Activated CD8-positive, alpha-beta memory T cell treated with anti-CD3 and anti-CD28 coated beads, Interleukin-2, amount 10 ng/mL, durations not matched to agents 7 days and 5 days (primary cell): Measurements from ENCODE around the gene STAC3. TPM values are rescaled to one million over a fixed set of nuclear protein-coding genes. Genes with fewer than 3 reads are reported as not detected.

Experiments
- ATAC-seq: fragments of 150-1000 bp; cut with Tn5 transposase; one replicate; pipeline ENCODE4 v1.10.0; 2021; ENCODE audit warnings: moderate library complexity
- CTCF ChIA-PET: fragments of 350-600 bp; sonication (Branson Sonifier 250); formaldehyde crosslinking; loops from one replicate; lab custom pipeline; 2021; ENCODE audit warnings: antibody characterized with exemption; lab: Charles Lee
- DNase-seq: peaks from one replicate; pipeline ENCODE4 v3.0.0-alpha.2; 2020
- H3K27ac Mint-ChIP-seq: one replicate; pipeline ENCODE4 v1.8.0; 2021; ENCODE audit warnings: mild to moderate bottlenecking, mixed read lengths
- H3K27me3 Mint-ChIP-seq: one replicate; pipeline ENCODE4 v1.8.0; 2021; ENCODE audit warnings: mixed read lengths
- H3K36me3 Mint-ChIP-seq: one replicate; pipeline ENCODE4 v1.8.0; 2021; ENCODE audit warnings: mild to moderate bottlenecking, mixed read lengths
- H3K4me1 Mint-ChIP-seq: one replicate; pipeline ENCODE4 v1.8.0; 2021; ENCODE audit warnings: mixed read lengths
- H3K4me3 Mint-ChIP-seq: one replicate; pipeline ENCODE4 v1.8.0; 2021; ENCODE audit warnings: mild to moderate bottlenecking, moderate library complexity, mixed read lengths
- H3K9me3 Mint-ChIP-seq: one replicate; pipeline ENCODE4 v1.8.0; 2022; ENCODE audit warnings: low read depth, mixed read lengths
- total RNA-seq, 2 experiments: library from RNA; stranded (reverse); gene quantifications; one replicate each; pipeline ENCODE4 v1.2.3, GENCODE V29; 2021

STAC3 gene
- total RNA-seq, 2 experiments from 2014 or later, result 5.4 to 10.0 TPM

DNA sequence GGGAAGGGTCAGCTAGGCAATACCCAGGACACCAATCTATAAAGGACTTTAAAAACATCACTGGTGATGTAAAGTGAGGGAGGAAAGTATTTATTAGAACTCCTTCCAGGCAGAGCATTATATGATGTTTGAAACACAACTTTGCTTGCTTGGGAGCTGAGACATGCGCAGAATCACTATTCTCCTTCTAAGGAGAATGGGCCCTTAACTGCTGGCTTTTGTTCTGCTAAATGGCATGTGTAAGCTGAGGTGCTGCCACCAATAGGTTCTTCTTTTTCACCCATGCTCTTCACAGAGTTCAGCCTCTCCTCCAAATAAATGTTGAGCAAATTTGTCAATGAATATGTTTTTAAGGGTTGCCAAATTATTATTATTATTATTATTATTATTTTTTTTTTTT is 3.9 kb downstream of the STAC3 start:
- H3K9me3 Mint-ChIP-seq, result no peaks in the 10 kb centered on the region
- CTCF ChIA-PET, result interaction anchor here (1.1 to 19.2 kb wide), 4 partner anchors 8 to 210 kb away, joined by 3 to 647 read pairs (median 74); partner anchors contain the start of genes GLI1, INHBE and NXPH4

DNA sequence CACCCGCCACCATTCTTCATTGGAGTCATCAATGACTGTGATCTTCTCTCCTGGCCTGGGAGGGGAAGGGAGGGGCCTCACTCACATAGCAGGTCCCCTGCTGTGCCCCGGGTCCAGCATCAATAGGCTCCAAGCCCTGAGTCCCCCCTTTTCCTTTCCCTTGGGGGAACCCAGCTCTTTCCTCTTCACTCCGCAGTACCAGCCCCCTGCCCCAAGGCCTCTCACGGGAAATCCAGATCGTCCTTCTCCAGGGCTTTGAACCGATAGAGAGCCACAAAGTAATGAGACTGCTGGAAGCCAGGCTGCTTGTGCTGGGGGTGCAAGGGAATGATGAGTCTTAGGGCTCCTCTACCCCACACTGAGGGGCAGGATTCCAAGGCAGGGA is 6.7 kb downstream of the STAC3 start:
- ATAC-seq (no peak), DNase-seq (no peak)
- peaks cover 26% of the 10 kb centered on the region for H3K27me3 Mint-ChIP-seq
- H3K4me1 Mint-ChIP-seq, result peaks cover 41% of the 10 kb centered on the region
- H3K36me3 Mint-ChIP-seq, result peaks cover 4% of the 10 kb centered on the region
- no peak overlapping the region for H3K4me3 Mint-ChIP-seq
- no peak overlapping the region for H3K27ac Mint-ChIP-seq
- no peaks in the 10 kb centered on the region for H3K9me3 Mint-ChIP-seq
- CTCF ChIA-PET, result interaction anchor here (1.6 to 19.2 kb wide), 8 partner anchors 9 to 213 kb away, joined by 5 to 647 read pairs (median 38); partner anchors contain the start of genes GLI1, INHBE, NXPH4 and SHMT2

More for the DNA sequence above, 3.9 kb downstream of the STAC3 start:
- H3K4me3 Mint-ChIP-seq, result no peak overlapping the region
- H3K27ac Mint-ChIP-seq, result no peak overlapping the region
- peaks cover 6% of the 10 kb centered on the region for H3K27me3 Mint-ChIP-seq
- ATAC-seq, result no peak
- DNase-seq, result no peak
- H3K4me1 Mint-ChIP-seq, result peaks cover 22% of the 10 kb centered on the region
- H3K36me3 Mint-ChIP-seq, result peaks cover 4% of the 10 kb centered on the region

GRCh38 chr12:57243521-57244311 is 7.3 kb downstream of the STAC3 start:
- DNase-seq, result peak; percentile 87
- ATAC-seq, result peak; percentile 30
- H3K4me1 Mint-ChIP-seq, result peaks cover 39% of the 10 kb centered on the region
- H3K9me3 Mint-ChIP-seq, result no peaks in the 10 kb centered on the region
- H3K27ac Mint-ChIP-seq, result no peak overlapping the region
- H3K27me3 Mint-ChIP-seq, result peaks cover 29% of the 10 kb centered on the region
- CTCF ChIA-PET, result interaction anchor here (0.9 to 19.2 kb wide), 28 partner anchors 8 to 490 kb away, joined by 3 to 647 read pairs (median 6); partner anchors contain the start of genes GLI1, INHBC, INHBE and LRP1
- peaks cover 2% of the 10 kb centered on the region for H3K36me3 Mint-ChIP-seq
- H3K4me3 Mint-ChIP-seq, result peak overlapping the region; percentile 41

DNA sequence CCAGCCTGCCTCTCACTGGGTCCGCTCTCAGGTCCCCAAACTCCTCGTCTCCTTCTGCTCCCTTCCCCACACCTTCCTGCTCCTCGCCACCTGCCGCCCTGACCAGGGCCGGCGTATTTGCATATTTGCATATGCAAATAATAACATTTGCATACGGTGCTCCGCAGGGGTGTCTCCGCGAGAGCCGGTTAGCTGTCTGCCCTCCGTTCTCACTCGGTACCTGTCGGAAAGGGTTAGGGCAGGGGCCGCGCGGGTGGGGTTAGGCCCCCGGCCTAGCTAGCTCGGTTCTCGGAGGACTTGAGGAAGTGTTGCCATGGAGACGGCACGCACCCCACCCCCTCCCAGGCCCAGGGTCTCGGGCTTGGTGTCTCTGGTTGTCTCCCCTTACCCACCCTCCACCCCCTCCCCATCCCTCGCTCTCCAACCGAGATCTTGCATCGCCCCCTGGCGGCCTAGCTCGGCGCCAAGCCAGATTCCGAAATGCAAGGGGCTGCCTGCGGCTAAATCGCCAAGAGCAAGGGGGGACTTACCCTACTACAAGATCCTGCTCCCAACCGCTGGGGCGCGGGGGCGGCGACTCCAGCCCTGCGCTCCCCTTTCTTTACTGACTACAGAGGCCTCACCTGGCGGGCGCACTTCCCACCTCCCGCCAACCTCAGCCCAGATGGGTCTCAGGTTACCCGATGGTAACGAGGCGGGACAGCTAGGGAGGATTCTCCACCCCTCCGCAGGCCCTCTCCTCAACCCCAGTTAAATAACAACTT is 8.1 kb downstream of the STAC3 start:
- CTCF ChIA-PET, result interaction anchor here (0.7 to 19.2 kb wide), 32 partner anchors 8 to 489 kb away, joined by 3 to 647 read pairs (median 5); partner anchors contain the start of genes GLI1, INHBC, INHBE and LRP1
- Mint-ChIP-seq H3K4me1 (peaks cover 39% of the 10 kb centered on the region), H3K27me3 (peaks cover 34% of the 10 kb centered on the region), H3K9me3 (no peaks in the 10 kb centered on the region), H3K36me3 (no peaks in the 10 kb centered on the region), H3K4me3 (peak overlapping the region; percentile 41), H3K27ac (no peak overlapping the region)
- peak; percentile 75 for DNase-seq
- no peak for ATAC-seq

DNA sequence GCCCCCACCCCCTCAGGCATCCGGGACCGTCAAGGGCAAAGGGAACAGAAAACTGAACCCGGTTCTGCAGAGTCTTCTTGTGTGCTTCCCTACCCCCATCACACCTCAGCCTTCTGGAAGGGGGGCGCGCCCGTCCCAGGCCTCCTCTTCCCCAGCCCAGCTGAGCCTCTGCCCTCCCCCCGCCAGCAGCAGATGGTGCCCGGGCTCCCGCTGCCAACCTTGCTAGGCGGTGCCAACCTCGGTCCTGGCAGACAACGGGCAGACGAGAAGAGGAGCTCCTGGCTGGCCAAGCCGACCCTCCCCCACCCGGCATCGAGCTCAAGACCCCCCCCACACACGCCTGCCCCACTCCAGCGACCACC is 8.7 kb downstream of the STAC3 start:
- Mint-ChIP-seq H3K9me3 (no peaks in the 10 kb centered on the region), H3K4me1 (peaks cover 41% of the 10 kb centered on the region), H3K27me3 (peaks cover 40% of the 10 kb centered on the region), H3K4me3 (no peak overlapping the region), H3K27ac (no peak overlapping the region), H3K36me3 (no peaks in the 10 kb centered on the region)
- CTCF ChIA-PET, result interaction anchor here (0.8 to 19.2 kb wide), 28 partner anchors 9 to 489 kb away, joined by 3 to 647 read pairs (median 6); partner anchors contain the start of genes GLI1, INHBC, INHBE and LRP1
- no peak for DNase-seq
- no peak for ATAC-seq

DNA sequence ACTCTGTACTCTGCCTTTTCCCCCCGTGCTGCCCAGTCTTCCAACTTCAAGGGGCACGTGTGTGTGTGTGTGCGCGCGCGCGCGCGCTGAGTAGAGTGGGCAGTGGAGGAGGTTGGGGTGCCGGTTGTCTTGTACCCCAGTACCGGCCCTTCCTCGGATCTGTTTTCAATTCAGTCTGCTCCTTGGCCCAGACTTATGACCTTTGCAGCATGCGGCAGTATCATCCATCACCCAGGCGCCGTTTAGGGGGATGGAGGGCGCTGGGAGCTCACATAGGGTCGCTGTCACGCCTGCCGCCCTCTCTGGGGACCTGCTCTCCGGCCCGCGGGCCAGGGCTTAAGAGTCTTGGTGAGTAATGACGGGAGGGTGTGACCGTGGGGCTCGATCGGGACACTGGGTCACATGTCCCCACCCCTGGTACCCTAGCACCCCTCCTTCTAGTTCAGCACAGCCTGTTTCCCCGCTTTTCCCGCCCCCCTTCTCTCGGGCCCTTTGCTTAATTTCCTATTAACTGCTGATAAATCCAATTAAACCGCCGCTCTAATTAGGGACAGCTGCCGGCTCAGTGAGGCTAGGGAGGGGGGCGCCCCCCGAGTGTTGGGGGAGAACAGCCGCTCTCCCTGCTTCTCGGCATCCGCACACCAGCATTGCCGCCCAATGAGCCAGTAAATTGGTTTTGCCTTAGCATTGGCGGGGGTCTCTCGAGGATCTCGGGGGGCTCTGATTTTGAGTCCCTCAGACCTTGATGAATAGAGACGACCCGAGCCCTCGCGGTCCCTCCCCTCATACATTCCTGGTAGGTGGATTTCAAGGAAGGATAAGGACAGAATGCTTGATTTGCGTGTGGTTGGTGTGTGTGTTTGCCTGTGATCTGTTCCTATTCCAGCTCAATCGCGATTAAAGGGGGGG is 9.3 kb downstream of the STAC3 start:
- Mint-ChIP-seq H3K36me3 (no peaks in the 10 kb centered on the region), H3K27ac (no peak overlapping the region), H3K4me3 (no peak overlapping the region), H3K9me3 (no peaks in the 10 kb centered on the region), H3K4me1 (peaks cover 43% of the 10 kb centered on the region), H3K27me3 (peaks cover 47% of the 10 kb centered on the region)
- no peak for DNase-seq
- no peak for ATAC-seq
- CTCF ChIA-PET, result interaction anchor here (1.0 to 19.2 kb wide), 17 partner anchors 10 to 451 kb away, joined by 3 to 647 read pairs (median 13); partner anchors contain the start of genes GLI1, INHBE, LRP1 and NEMP1

GRCh38 chr12:57240926-57241401 is 10.0 kb downstream of the STAC3 start:
- peak; percentile 53 for DNase-seq
- no peak overlapping the region for H3K27ac Mint-ChIP-seq
- ATAC-seq, result no peak
- peak overlapping the region; percentile 84 for H3K4me3 Mint-ChIP-seq
- CTCF ChIA-PET, result interaction anchor here (0.6 to 19.2 kb wide), 12 partner anchors 10 to 605 kb away, joined by 3 to 647 read pairs (median 30); partner anchors contain the start of genes GLI1, INHBE, LRP1 and NXPH4
- H3K9me3 Mint-ChIP-seq, result no peaks in the 10 kb centered on the region
- no peaks in the 10 kb centered on the region for H3K36me3 Mint-ChIP-seq
- peaks cover 52% of the 10 kb centered on the region for H3K27me3 Mint-ChIP-seq
- H3K4me1 Mint-ChIP-seq, result peaks cover 45% of the 10 kb centered on the region

GRCh38 chr12:57240066-57240921 is 10.7 kb downstream of the STAC3 start:
- DNase-seq, result peak; percentile 77
- peak overlapping the region; percentile 84 for H3K4me3 Mint-ChIP-seq
- peaks cover 49% of the 10 kb centered on the region for H3K4me1 Mint-ChIP-seq
- peak; percentile 39 for ATAC-seq
- H3K27me3 Mint-ChIP-seq, result peaks cover 52% of the 10 kb centered on the region
- peak overlapping the region; percentile 79 for H3K27ac Mint-ChIP-seq
- no peaks in the 10 kb centered on the region for H3K9me3 Mint-ChIP-seq
- CTCF ChIA-PET, result interaction anchor here (0.6 to 19.2 kb wide), 13 partner anchors 11 to 604 kb away, joined by 3 to 647 read pairs (median 17); partner anchors contain the start of genes GLI1, INHBE, LRP1 and NXPH4
- no peaks in the 10 kb centered on the region for H3K36me3 Mint-ChIP-seq

DNA sequence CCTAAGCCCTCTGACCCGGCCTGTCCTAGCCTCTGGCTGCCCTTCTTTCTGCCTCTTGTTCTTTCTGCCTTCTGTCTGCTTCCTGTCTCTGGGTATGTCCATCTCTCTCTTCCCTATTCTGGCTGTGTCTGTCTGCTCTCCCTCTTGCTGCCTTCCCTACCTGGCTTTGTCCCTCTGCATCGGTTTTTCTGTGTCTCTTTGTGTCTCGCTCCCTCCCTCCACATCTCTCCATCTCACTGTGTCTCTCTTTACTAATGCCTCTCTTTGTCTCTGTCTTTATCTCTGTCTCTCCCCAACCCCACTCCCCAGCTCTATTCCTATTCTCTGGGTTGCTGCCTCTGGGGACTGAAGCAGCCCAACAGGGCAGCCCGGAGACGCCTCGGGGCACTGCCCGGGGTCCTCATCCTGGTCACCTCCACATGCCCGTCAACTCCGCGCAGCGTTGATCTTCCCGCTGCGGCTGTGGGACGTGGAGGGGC is 11.4 kb downstream of the STAC3 start:
- no peak for DNase-seq
- peak overlapping the region; percentile 84 for H3K4me3 Mint-ChIP-seq
- peaks cover 50% of the 10 kb centered on the region for H3K4me1 Mint-ChIP-seq
- CTCF ChIA-PET, result interaction anchor here (0.8 to 19.2 kb wide), 20 partner anchors 8 to 604 kb away, joined by 3 to 647 read pairs (median 4); partner anchors contain the start of genes GLI1, INHBC, INHBE and LRP1
- ATAC-seq, result peak; percentile 6
- peak overlapping the region; percentile 79 for H3K27ac Mint-ChIP-seq
- no peaks in the 10 kb centered on the region for H3K9me3 Mint-ChIP-seq
- peaks cover 1% of the 10 kb centered on the region for H3K36me3 Mint-ChIP-seq
- H3K27me3 Mint-ChIP-seq, result peaks cover 52% of the 10 kb centered on the region

- DNase-seq (peak; percentile 92), ATAC-seq (peak; percentile 71)
- CTCF ChIA-PET, result interaction anchor here (1.0 to 19.2 kb wide), 20 partner anchors 9 to 240 kb away, joined by 3 to 647 read pairs (median 5); partner anchors contain the start of genes GLI1, INHBC, INHBE and LRP1
- peak overlapping the region; percentile 84 for H3K4me3 Mint-ChIP-seq
- no peaks in the 10 kb centered on the region for H3K9me3 Mint-ChIP-seq
- H3K36me3 Mint-ChIP-seq, result peaks cover 7% of the 10 kb centered on the region
- peak overlapping the region; percentile 79 for H3K27ac Mint-ChIP-seq
- H3K27me3 Mint-ChIP-seq, result peaks cover 52% of the 10 kb centered on the region
- peaks cover 50% of the 10 kb centered on the region for H3K4me1 Mint-ChIP-seq
Measured at GRCh38 chr12:57238854-57239554, 12.0 kb downstream of the STAC3 start.
